ENCODE data around the gene SLFNL1. TPM values are rescaled to one million over a fixed set of nuclear protein-coding genes. Genes with fewer than 3 reads are reported as not detected.

Gene SLFNL1
- total and polyA plus RNA-seq, 2 experiments from 2014 or later = 0.14 to 0.29 TPM

- peak overlapping the region; percentile 86 for H3K4me3 Mint-ChIP-seq
- peak; percentile 39 for DNase-seq (ENCODE audit: low spot score)
- Histone ChIP-seq H2AFZ (no peak overlapping the region), H4K20me1 (replicated peaks; ENCODE audit: insufficient read depth) (peaks cover 33% of the 10 kb centered on the region), H3K9me2 (ENCODE audit: insufficient read depth) (no peaks in the 10 kb centered on the region), H3K27me3 (ENCODE audit: insufficient read depth) (no peaks in the 10 kb centered on the region), H3K4me2 (peak overlapping the region; percentile 95), H3K4me1 (ENCODE audit: insufficient read depth) (peaks cover 24% of the 10 kb centered on the region), H3F3A (replicated peaks; ENCODE audit: low read depth) (0 out of 2 replicates have a peak, but pooled peaks cover 3% of the 10 kb centered on the region), H3K4me3 (peak overlapping the region; percentile 86), H3K36me3 (ENCODE audit: insufficient read depth) (peaks cover 24% of the 10 kb centered on the region), H3K27ac (ENCODE audit: low read depth) (no peak overlapping the region), H3K79me2 (replicated peaks; ENCODE audit: insufficient read depth) (peaks cover 54% of the 10 kb centered on the region)
- H3K9me3 Mint-ChIP-seq = no peaks in the 10 kb centered on the region
- H3K27ac Mint-ChIP-seq = peak overlapping the region; percentile 87
- H3K36me3 Mint-ChIP-seq (ENCODE audit: low read depth) = peaks cover 34% of the 10 kb centered on the region
- H3K27me3 Mint-ChIP-seq (ENCODE audit: insufficient read depth, low read depth, poor library complexity) = peaks cover 8% of the 10 kb centered on the region
- ATAC-seq = peak; percentile 3
- peaks cover 21% of the 10 kb centered on the region for H3K4me1 Mint-ChIP-seq
- TF ChIP-seq CREB1 (CRISPR knock-in tag; IDR thresholded peaks at IDR 0.05; ENCODE audit: low read depth) = no peak
- no peak for TF ChIP-seq NANOG (IDR thresholded peaks at IDR 0.05; ENCODE audit: borderline replicate concordance)
- TF ChIP-seq ZNF114 (CRISPR knock-in tag; IDR thresholded peaks at IDR 0.05) = no peak
Observed at GRCh38 chr1:40980453-40981121, 40.9 kb downstream of the SLFNL1 start.

GRCh38 chr1:40980068-40980452 is 41.5 kb downstream of the SLFNL1 start:
- H3K79me2 ChIP-seq (replicated peaks; ENCODE audit: insufficient read depth) = peaks cover 48% of the 10 kb centered on the region
- H3K4me2 ChIP-seq = peak overlapping the region; percentile 95
- peaks cover 24% of the 10 kb centered on the region for H3K4me1 ChIP-seq (ENCODE audit: insufficient read depth)
- no peak overlapping the region for H2AFZ ChIP-seq
- H3K4me1 Mint-ChIP-seq = peaks cover 21% of the 10 kb centered on the region
- peak overlapping the region; percentile 87 for H3K27ac Mint-ChIP-seq
- DNase-seq (ENCODE audit: low spot score) = no peak
- no peaks in the 10 kb centered on the region for H3K9me2 ChIP-seq (ENCODE audit: insufficient read depth)
- TF ChIP-seq ZNF331 (CRISPR knock-in tag; IDR thresholded peaks at IDR 0.05; ENCODE audit: low read depth) = no peak
- no peak for TF ChIP-seq ETS1 (IDR thresholded peaks at IDR 0.05)
- H4K20me1 ChIP-seq (replicated peaks; ENCODE audit: insufficient read depth) = peaks cover 30% of the 10 kb centered on the region
- ATAC-seq = peak; percentile 2
- H3K4me3 ChIP-seq = peak overlapping the region; percentile 86
- H3F3A ChIP-seq (replicated peaks; ENCODE audit: low read depth) = 0 out of 2 replicates have a peak, but pooled peaks cover 3% of the 10 kb centered on the region
- peaks cover 8% of the 10 kb centered on the region for H3K27me3 Mint-ChIP-seq (ENCODE audit: insufficient read depth, low read depth, poor library complexity)
- no peaks in the 10 kb centered on the region for H3K27me3 ChIP-seq (ENCODE audit: insufficient read depth)
- H3K27ac ChIP-seq (ENCODE audit: low read depth) = no peak overlapping the region
- peaks cover 18% of the 10 kb centered on the region for H3K36me3 ChIP-seq (ENCODE audit: insufficient read depth)
- H3K4me3 Mint-ChIP-seq = peak overlapping the region; percentile 86
- no peaks in the 10 kb centered on the region for H3K9me3 Mint-ChIP-seq
- H3K36me3 Mint-ChIP-seq (ENCODE audit: low read depth) = peaks cover 29% of the 10 kb centered on the region

- TF ChIP-seq ZNF114 (CRISPR knock-in tag; IDR thresholded peaks at IDR 0.05) (peak; percentile 92), ETS1 (IDR thresholded peaks at IDR 0.05) (no peak), JUNB (IDR thresholded peaks at IDR 0.05; ENCODE audit: unreplicated experiment) (no peak), POLR2AphosphoS5 (IDR thresholded peaks at IDR 0.05; ENCODE audit: low read depth) (peak; percentile 78), EZH2 (IDR thresholded peaks at IDR 0.05; ENCODE audit: low read depth, unreplicated experiment) (no peak), CREB1 (CRISPR knock-in tag; IDR thresholded peaks at IDR 0.05; ENCODE audit: low read depth) (peak; percentile 61; the same call in 1 of the 2 replicates), CTCF (conservative IDR thresholded peaks at IDR 0.05; ENCODE audit: low read depth in 2 of 2) (peak; percentile 44 to 58; a peak in 3 of 4 replicates), ZNF331 (CRISPR knock-in tag; IDR thresholded peaks at IDR 0.05; ENCODE audit: low read depth) (no peak)
- ATAC-seq = peak; percentile 85
- H3K4me2 ChIP-seq = peak within 1 kb of the TSS; percentile 95
- H3K9me2 ChIP-seq (ENCODE audit: insufficient read depth) = no peaks in the 10 kb centered on the region
- DNase-seq (ENCODE audit: low spot score) = peak; percentile 93
- H3K4me3 ChIP-seq = peak within 1 kb of the TSS; percentile 86
- peaks cover 21% of the 10 kb centered on the region for H3K4me1 Mint-ChIP-seq
- H2AFZ ChIP-seq = peak within 1 kb of the TSS; percentile 97
- peaks cover 42% of the 10 kb centered on the region for H3K79me2 ChIP-seq (replicated peaks; ENCODE audit: insufficient read depth)
- peaks cover 12% of the 10 kb centered on the region for H3K36me3 ChIP-seq (ENCODE audit: insufficient read depth)
- no peaks in the 10 kb centered on the region for H3K9me3 Mint-ChIP-seq
- H3K36me3 Mint-ChIP-seq (ENCODE audit: low read depth) = peaks cover 23% of the 10 kb centered on the region
- H3K27me3 ChIP-seq (ENCODE audit: insufficient read depth) = no peaks in the 10 kb centered on the region
- peak within 1 kb of the TSS; percentile 97 for H3K27ac ChIP-seq (ENCODE audit: low read depth)
- peaks cover 24% of the 10 kb centered on the region for H3K4me1 ChIP-seq (ENCODE audit: insufficient read depth)
- peaks cover 8% of the 10 kb centered on the region for H3K27me3 Mint-ChIP-seq (ENCODE audit: insufficient read depth, low read depth, poor library complexity)
- peak within 1 kb of the TSS; percentile 97 for H3K27ac Mint-ChIP-seq
- peak within 1 kb of the TSS; percentile 86 for H3K4me3 Mint-ChIP-seq
- 0 out of 2 replicates have a peak, but pooled peaks cover 3% of the 10 kb centered on the region for H3F3A ChIP-seq (replicated peaks; ENCODE audit: low read depth)
- H4K20me1 ChIP-seq (replicated peaks; ENCODE audit: insufficient read depth) = peaks cover 28% of the 10 kb centered on the region
Observed at GRCh38 chr1:40979241-40980067, 42.1 kb downstream of the SLFNL1 start, which contains the start of gene CTPS1. CTPS1 (plus strand) TSS chr1:40979696; CDS start chr1:40983291, 3,595 bp downstream.

Measured in GM23338 (cell line).